Heart right ventricle (tissue), 16 donors: ENCODE results near the gene SPNS2. TPM values are rescaled to one million over a fixed set of nuclear protein-coding genes. Genes with fewer than 3 reads are reported as not detected.

Source experiments
- ATAC-seq, 8 donors: fragments of 200-7000 bp; cut with Tn5 transposase; one replicate each; pipeline ENCODE4 v1.9.1; 2020; ENCODE audit warnings: mild to moderate bottlenecking in 8 of 8, moderate library complexity in 8 of 8, moderate number of reproducible peaks in 1 of 8
- DNase-seq, 2 donors: peaks; one replicate each; pipeline ENCODE4 v3.0.0-alpha.2; 2020
- H3K27ac ChIP-seq, 10 donors: fragments of 200-600 bp; sonication (generic) in 2 of 10; one replicate each; pipeline versions ENCODE4 v1.5.0 to v1.8.0; 2020 to 2022; ENCODE audit warnings: mild to moderate bottlenecking in 3 of 10
- H3K27me3 ChIP-seq, 7 donors: fragments of 200-600 bp; one replicate each; pipeline ENCODE4 v1.8.0; 2021 to 2022; ENCODE audit warnings: mild to moderate bottlenecking in 2 of 7
- H3K36me3 ChIP-seq, 9 donors: fragments of 200-600 bp; sonication (generic) in 1 of 9; one replicate each; pipeline versions ENCODE4 v1.5.0 to v1.8.0; 2020 to 2022; ENCODE audit warnings: mild to moderate bottlenecking in 2 of 9
- H3K4me1 ChIP-seq, 9 donors: fragments of 200-600 bp; sonication (generic) in 1 of 9; one replicate each; pipeline versions ENCODE4 v1.5.0 to v1.8.0; 2020 to 2022; ENCODE audit warnings: mild to moderate bottlenecking in 4 of 9
- H3K4me3 ChIP-seq, 10 donors: fragments of 200-600 bp; sonication (generic) in 2 of 10; one replicate each; pipeline versions ENCODE4 v1.5.0 to v1.8.0; 2020 to 2022; ENCODE audit warnings: mild to moderate bottlenecking in 7 of 10, moderate library complexity in 2 of 10
- H3K9me3 ChIP-seq, 11 donors: fragments of 200-600 bp in 10 of 11; sonication (generic) in 2 of 11; one replicate each; pipeline versions ENCODE4 v1.5.0 to v1.8.0; 2013 to 2022; ENCODE audit warnings: mild to moderate bottlenecking in 2 of 11, control low read depth in 1 of 11, moderate library complexity in 1 of 11
- CTCF ChIP-seq, 9 donors: fragments of 200-600 bp; sonication (generic) in 2 of 9; IDR thresholded peaks; one replicate each; pipeline versions ENCODE4 v1.5.0 to v1.8.0; 2021 to 2022; ENCODE audit warnings: antibody characterized with exemption in 9 of 9, mild to moderate bottlenecking in 5 of 9, moderate library complexity in 1 of 9
- WGBS, 2 donors: extraction: QIAGEN DNeasy Blood & Tissue Kit; methylation state at CpG; one replicate each; pipeline ENCODE4 v1.1.7; 2013; ENCODE audit warnings: inconsistent platforms in 1 of 2; 5-methylcytosine and 5-hydroxymethylcytosine counted together
- intact Hi-C, 10 donors: fragments of 100-400 bp; cut with DNase I; formaldehyde crosslinking; loops; one replicate each; pipeline versions ENCODE4 v1.11.1 to v1.14.2; 2022
- polyA plus RNA-seq, 2 donors: library from polyadenylated mRNA; stranded (reverse); fragments of 200-250 nt; gene quantifications; one replicate each; pipeline ENCODE4 v1.2.3, GENCODE V29; 2013
- total RNA-seq, 10 donors: library from RNA; stranded (reverse); fragmentation: NEBNext Ultra II Directional in 3 of 10; extraction: Animal tissue kit (Norgen Biotek cat#: 25700) in 3 of 10; gene quantifications; one replicate each; pipeline versions ENCODE4 v1.2.1 to v1.2.4, GENCODE V29; 2021 to 2023
- donor health status: Arrhythmogenic right ventricular cardiomyopathy.
- donor health status: ischemic (EF 13 %, LVEDD 7.1; RV severe dilation, severe dysfunction).
- donor health status: healthy with polysubstance abuse.
- donor health status: DM: no; HTN: yes; CAD: no.
- donor health status: DM: no; HTN: no; CAD: no.
- donor health status: ischemic (EF 25% LVEDD 6.9; RV normal size, moderate dysfunction).
- donor health status: ischemic (EF 25% LVEDD 5.7; RV mildly dilated, moderate dysfunction).
- donor health status: healthy.
- donor health status: DM: yes; HTN: yes; CAD: no.
- donor health status: Ischemic cardiomyopathy.
- donor health status: ischemic (EF 35%, LVEDD 5.7; RV mildly dilated, moderate dysfunction).
- donor health status: nonischemic (EF 11% LVEDD 7.7; RV severe dilation, severe dysfunction).
- donor health status: DM: yes; HTN: yes; CAD: no.
- donor health status: PGD.
- donor health status: ischemic (EF 29% LVEDD 5.4; RV normal size, mild dysfunction).
- donor health status: nonischemic (EF 23%, LVEDD 6.1; RV moderate dilation, normal function).

The SPNS2 gene
- total and polyA plus RNA-seq, 12 donors: 4.5 to 27.7 (median 9.8) TPM

- peaks cover 25 to 74% (median 56%) of the 10 kb centered on the region in 9 donors for H3K4me1 ChIP-seq
- no peak overlapping the region for H3K4me3 ChIP-seq
- peaks cover 0 to 71% (median 25%) of the 10 kb centered on the region in 9 donors for H3K36me3 ChIP-seq
- intact Hi-C loops: loop anchor here in 8 of 10 donors (2.0 to 10.0 kb wide), 5 partner anchors 32 to 119 kb away; partner anchors contain the start of gene SPNS2 (in 1 of the 8)
- DNase-seq: no peak
- H3K27me3 ChIP-seq: no peaks in the 10 kb centered on the region
- WGBS, 2 donors: 94 to 95% methylated on average over 26 of the region's 26 CpGs
- TF ChIP-seq CTCF (IDR thresholded peaks at IDR 0.05): no peak
- ATAC-seq: no peak
- H3K9me3 ChIP-seq: no peaks in the 10 kb centered on the region
- H3K27ac ChIP-seq: peak overlapping the region in 5 of 10 donors; percentile 65 to 83 (median 76)
Measured at GRCh38 chr17:4539576-4540223, 41.0 kb downstream of the SPNS2 start.

- 66 to 78% methylated on average over 14 of the region's 14 CpGs for WGBS, 2 donors
- peak in 5 of 9 donors; percentile 15 to 41 (median 27) for TF ChIP-seq CTCF (IDR thresholded peaks at IDR 0.05)
- peak overlapping the region in 8 of 10 donors; percentile 35 to 83 (median 73) for H3K27ac ChIP-seq
- intact Hi-C loops: loop anchor here in 4 of 10 donors (2.0 to 10.0 kb wide), 4 partner anchors 33 to 119 kb away; no protein-coding TSS in a partner anchor
- no peak overlapping the region for H3K4me3 ChIP-seq
- H3K36me3 ChIP-seq: peaks cover 0 to 75% (median 25%) of the 10 kb centered on the region in 9 donors
- ATAC-seq (no peak), DNase-seq (peak in 1 of 2 donors; percentile 21)
- H3K4me1 ChIP-seq: peaks cover 25 to 69% (median 51%) of the 10 kb centered on the region in 9 donors
- no peaks in the 10 kb centered on the region for H3K9me3 ChIP-seq
- no peaks in the 10 kb centered on the region for H3K27me3 ChIP-seq
Measured at GRCh38 chr17:4540224-4540651, 41.6 kb downstream of the SPNS2 start.

GRCh38 chr17:4540687-4541327, 42.1 kb downstream of the SPNS2 start:
- TF ChIP-seq CTCF (IDR thresholded peaks at IDR 0.05): no peak
- peak overlapping the region in 2 of 10 donors; percentile 11 to 28 for H3K4me3 ChIP-seq
- 72 to 83% methylated on average over 15 of the region's 15 CpGs for WGBS, 2 donors
- H3K36me3 ChIP-seq: peaks cover 0 to 81% (median 25%) of the 10 kb centered on the region in 9 donors
- no peaks in the 10 kb centered on the region for H3K27me3 ChIP-seq
- DNase-seq (peak in 1 of 2 donors; percentile 60), ATAC-seq (peak in 5 of 8 donors; percentile 9 to 29 (median 15))
- H3K4me1 ChIP-seq: peaks cover 24 to 63% (median 48%) of the 10 kb centered on the region in 9 donors
- intact Hi-C loops: loop anchor here in 4 of 10 donors (2.0 to 10.0 kb wide), 4 partner anchors 34 to 120 kb away; no protein-coding TSS in a partner anchor
- peak overlapping the region in 9 of 10 donors; percentile 12 to 83 (median 71) for H3K27ac ChIP-seq
- H3K9me3 ChIP-seq: no peaks in the 10 kb centered on the region

- TF ChIP-seq CTCF (IDR thresholded peaks at IDR 0.05): peak in 4 of 9 donors; percentile 17 to 41 (median 24)
- Histone ChIP-seq H3K4me1 (peaks cover 19 to 57% (median 41%) of the 10 kb centered on the region in 9 donors), H3K36me3 (peaks cover 0 to 88% (median 25%) of the 10 kb centered on the region in 9 donors), H3K4me3 (peak overlapping the region in 2 of 10 donors; percentile 11 to 28), H3K9me3 (no peaks in the 10 kb centered on the region), H3K27ac (peak overlapping the region in 9 of 10 donors; percentile 12 to 83 (median 71)), H3K27me3 (no peaks in the 10 kb centered on the region)
- 68 to 76% methylated on average over 29 of the region's 29 CpGs for WGBS, 2 donors
- peak in 5 of 8 donors; percentile 3 to 23 (median 15) for ATAC-seq
- intact Hi-C loops: loop anchor here in 4 of 10 donors (2.0 to 10.0 kb wide), 4 partner anchors 34 to 121 kb away; no protein-coding TSS in a partner anchor
- DNase-seq: peak in 1 of 2 donors; percentile 27
Measured at GRCh38 chr17:4541328-4542002, 42.8 kb downstream of the SPNS2 start.
